Heart right ventricle (tissue), 16 donors: ENCODE data around the gene NDUFA11. TPM values are rescaled to one million over a fixed set of nuclear protein-coding genes. Genes with fewer than 3 reads are reported as not detected.
A peak's percentile ranks its signal among the peaks of the same experiment; 100 is the strongest.
"Not testable (repeated sequence)": the region's sequence is repeated elsewhere in the genome, so short reads cannot be mapped to it uniquely, and the experiment has no call there.

Experiments used
- ATAC-seq, 8 donors: fragments of 200-7000 bp; cut with Tn5 transposase; one replicate each; pipeline ENCODE4 v1.9.1; 2020; ENCODE audit warnings: mild to moderate bottlenecking in 8 of 8, moderate library complexity in 8 of 8, moderate number of reproducible peaks in 1 of 8
- DNase-seq, 2 donors: peaks; one replicate each; pipeline ENCODE4 v3.0.0-alpha.2; 2020
- H3K27ac ChIP-seq, 10 donors: fragments of 200-600 bp; sonication (generic) in 2 of 10; one replicate each; pipeline versions ENCODE4 v1.5.0 to v1.8.0; 2020 to 2022; ENCODE audit warnings: mild to moderate bottlenecking in 3 of 10
- H3K27me3 ChIP-seq, 7 donors: fragments of 200-600 bp; one replicate each; pipeline ENCODE4 v1.8.0; 2021 to 2022; ENCODE audit warnings: mild to moderate bottlenecking in 2 of 7
- H3K36me3 ChIP-seq, 9 donors: fragments of 200-600 bp; sonication (generic) in 1 of 9; one replicate each; pipeline versions ENCODE4 v1.5.0 to v1.8.0; 2020 to 2022; ENCODE audit warnings: mild to moderate bottlenecking in 2 of 9
- H3K4me1 ChIP-seq, 9 donors: fragments of 200-600 bp; sonication (generic) in 1 of 9; one replicate each; pipeline versions ENCODE4 v1.5.0 to v1.8.0; 2020 to 2022; ENCODE audit warnings: mild to moderate bottlenecking in 4 of 9
- H3K4me3 ChIP-seq, 10 donors: fragments of 200-600 bp; sonication (generic) in 2 of 10; one replicate each; pipeline versions ENCODE4 v1.5.0 to v1.8.0; 2020 to 2022; ENCODE audit warnings: mild to moderate bottlenecking in 7 of 10, moderate library complexity in 2 of 10
- H3K9me3 ChIP-seq, 11 donors: fragments of 200-600 bp in 10 of 11; sonication (generic) in 2 of 11; one replicate each; pipeline versions ENCODE4 v1.5.0 to v1.8.0; 2013 to 2022; ENCODE audit warnings: mild to moderate bottlenecking in 2 of 11, control low read depth in 1 of 11, moderate library complexity in 1 of 11
- WGBS, 2 donors: extraction: QIAGEN DNeasy Blood & Tissue Kit; methylation state at CpG; one replicate each; pipeline ENCODE4 v1.1.7; 2013; ENCODE audit warnings: inconsistent platforms in 1 of 2; 5-methylcytosine and 5-hydroxymethylcytosine counted together
- intact Hi-C, 10 donors: fragments of 100-400 bp; cut with DNase I; formaldehyde crosslinking; loops; one replicate each; pipeline versions ENCODE4 v1.11.1 to v1.14.2; 2022
- polyA plus RNA-seq, 2 donors: library from polyadenylated mRNA; stranded (reverse); fragments of 200-250 nt; gene quantifications; one replicate each; pipeline ENCODE4 v1.2.3, GENCODE V29; 2013
- total RNA-seq, 10 donors: library from RNA; stranded (reverse); fragmentation: NEBNext Ultra II Directional in 3 of 10; extraction: Animal tissue kit (Norgen Biotek cat#: 25700) in 3 of 10; gene quantifications; one replicate each; pipeline versions ENCODE4 v1.2.1 to v1.2.4, GENCODE V29; 2021 to 2023
- TF ChIP-seq, protein P1 (sequence below), 9 donors: fragments of 200-600 bp; sonication (generic) in 2 of 9; IDR thresholded peaks; one replicate each; pipeline versions ENCODE4 v1.5.0 to v1.8.0; 2021 to 2022; ENCODE audit warnings: antibody characterized with exemption in 9 of 9, mild to moderate bottlenecking in 5 of 9, moderate library complexity in 1 of 9
- donor health status: Arrhythmogenic right ventricular cardiomyopathy.
- donor health status: ischemic (EF 13 %, LVEDD 7.1; RV severe dilation, severe dysfunction).
- donor health status: healthy with polysubstance abuse.
- donor health status: DM: no; HTN: yes; CAD: no.
- donor health status: DM: no; HTN: no; CAD: no.
- donor health status: ischemic (EF 25% LVEDD 6.9; RV normal size, moderate dysfunction).
- donor health status: ischemic (EF 25% LVEDD 5.7; RV mildly dilated, moderate dysfunction).
- donor health status: healthy.
- donor health status: DM: yes; HTN: yes; CAD: no.
- donor health status: Ischemic cardiomyopathy.
- donor health status: ischemic (EF 35%, LVEDD 5.7; RV mildly dilated, moderate dysfunction).
- donor health status: nonischemic (EF 11% LVEDD 7.7; RV severe dilation, severe dysfunction).
- donor health status: DM: yes; HTN: yes; CAD: no.
- donor health status: PGD.
- donor health status: ischemic (EF 29% LVEDD 5.4; RV normal size, mild dysfunction).
- donor health status: nonischemic (EF 23%, LVEDD 6.1; RV moderate dilation, normal function).

NDUFA11 gene
- total and polyA plus RNA-seq, 12 donors: 451 to 1,143 (median 521) TPM

DNA sequence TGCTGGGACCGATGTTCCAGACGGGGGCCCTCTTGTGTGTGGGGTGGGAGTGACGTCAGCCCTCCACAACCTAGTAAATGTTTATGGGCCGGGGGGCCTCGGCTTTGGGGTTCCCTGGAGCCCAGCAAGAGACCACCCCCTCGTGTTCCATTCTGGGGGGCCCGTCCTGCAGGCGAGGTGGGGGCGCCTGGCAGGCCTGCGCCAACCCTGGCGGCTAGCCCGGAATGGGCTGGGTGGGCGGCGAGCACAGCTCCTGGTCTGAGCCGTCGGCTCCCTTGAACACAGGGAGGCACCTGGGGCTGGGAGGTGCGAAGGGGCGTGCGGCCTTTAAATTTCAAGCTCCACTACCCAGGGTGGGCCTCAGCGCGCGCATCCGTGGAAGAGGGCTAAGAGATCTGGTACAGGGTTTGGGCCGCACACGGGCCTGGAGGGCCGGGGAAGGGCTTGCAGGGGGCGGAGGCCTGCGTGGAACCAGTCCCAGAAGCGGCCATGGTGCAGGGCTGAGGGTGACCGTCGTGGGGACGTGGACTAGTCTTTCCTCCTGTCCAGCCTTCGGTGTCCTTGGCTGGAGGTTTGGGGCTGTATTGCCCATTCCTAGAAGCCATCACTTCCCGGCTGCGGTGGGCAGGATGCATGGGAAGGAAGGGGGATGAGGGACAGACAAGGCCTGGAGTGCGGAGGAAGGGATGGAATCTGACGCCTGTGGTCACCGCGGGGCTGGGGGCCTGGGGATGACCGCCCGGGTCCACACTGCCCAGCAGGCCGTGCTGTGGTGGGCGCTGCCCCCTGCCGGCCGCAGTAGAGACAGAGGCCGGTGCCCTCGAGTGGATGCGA lies 11.4 kb downstream of the NDUFA11 start:
- DNase-seq (peak in 1 of 2 donors; percentile 57), ATAC-seq (peak in 7 of 8 donors; percentile 29 to 61 (median 44))
- Histone ChIP-seq H3K27me3 (peaks cover 0 to 18% (median 10%) of the 10 kb centered on the region in 7 donors), H3K9me3 (no peaks in the 10 kb centered on the region), H3K36me3 (peaks cover 0 to 31% (median 14%) of the 10 kb centered on the region in 9 donors), H3K4me1 (peaks cover 9 to 56% (median 33%) of the 10 kb centered on the region in 9 donors), H3K4me3 (no peak overlapping the region), H3K27ac (peak overlapping the region in 1 of 10 donors; percentile 90)
- WGBS, 2 donors: 7 to 8% methylated on average over 46 to 48 of the region's 48 CpGs
- intact Hi-C loops: loop anchor here (1.0 to 10.0 kb wide), 6 partner anchors 65 to 90 kb away; partner anchors contain the start of gene NRTN (in 8 of the 10)
- TF ChIP-seq, protein P1, sequence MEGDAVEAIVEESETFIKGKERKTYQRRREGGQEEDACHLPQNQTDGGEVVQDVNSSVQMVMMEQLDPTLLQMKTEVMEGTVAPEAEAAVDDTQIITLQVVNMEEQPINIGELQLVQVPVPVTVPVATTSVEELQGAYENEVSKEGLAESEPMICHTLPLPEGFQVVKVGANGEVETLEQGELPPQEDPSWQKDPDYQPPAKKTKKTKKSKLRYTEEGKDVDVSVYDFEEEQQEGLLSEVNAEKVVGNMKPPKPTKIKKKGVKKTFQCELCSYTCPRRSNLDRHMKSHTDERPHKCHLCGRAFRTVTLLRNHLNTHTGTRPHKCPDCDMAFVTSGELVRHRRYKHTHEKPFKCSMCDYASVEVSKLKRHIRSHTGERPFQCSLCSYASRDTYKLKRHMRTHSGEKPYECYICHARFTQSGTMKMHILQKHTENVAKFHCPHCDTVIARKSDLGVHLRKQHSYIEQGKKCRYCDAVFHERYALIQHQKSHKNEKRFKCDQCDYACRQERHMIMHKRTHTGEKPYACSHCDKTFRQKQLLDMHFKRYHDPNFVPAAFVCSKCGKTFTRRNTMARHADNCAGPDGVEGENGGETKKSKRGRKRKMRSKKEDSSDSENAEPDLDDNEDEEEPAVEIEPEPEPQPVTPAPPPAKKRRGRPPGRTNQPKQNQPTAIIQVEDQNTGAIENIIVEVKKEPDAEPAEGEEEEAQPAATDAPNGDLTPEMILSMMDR (IDR thresholded peaks at IDR 0.05): peak; percentile 51 to 69 (median 66)

DNA sequence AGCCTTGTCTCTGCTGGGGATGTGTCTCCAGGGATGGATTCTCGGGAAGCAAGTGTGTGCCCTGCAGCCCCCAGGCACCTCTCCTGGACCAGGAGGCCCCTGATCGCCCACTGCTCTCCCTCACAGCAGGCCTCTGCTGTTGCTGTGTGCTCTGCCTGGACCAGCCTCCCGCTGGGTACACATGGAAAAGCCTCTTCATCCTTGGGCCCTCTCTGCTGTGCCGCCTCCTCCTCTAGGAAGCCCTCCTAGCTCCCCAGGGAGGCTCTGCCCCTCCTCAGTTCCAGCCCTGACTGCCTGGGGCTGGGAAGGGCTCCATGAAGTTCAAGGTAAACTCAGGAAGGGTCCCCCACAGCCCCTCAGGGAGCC lies 12.0 kb downstream of the NDUFA11 start:
- WGBS, 2 donors: 53 to 57% methylated on average over 4 of the region's 4 CpGs
- Histone ChIP-seq H3K9me3 (no peaks in the 10 kb centered on the region), H3K27ac (no peak overlapping the region), H3K27me3 (peaks cover 0 to 18% (median 10%) of the 10 kb centered on the region in 7 donors), H3K36me3 (peaks cover 0 to 26% (median 11%) of the 10 kb centered on the region in 9 donors), H3K4me1 (peaks cover 9 to 50% (median 33%) of the 10 kb centered on the region in 9 donors), H3K4me3 (no peak overlapping the region)
- DNase-seq: no peak
- TF ChIP-seq, protein P1 (IDR thresholded peaks at IDR 0.05): no peak
- intact Hi-C loops: loop anchor here in 4 of 10 donors (5.0 to 10.0 kb wide), 4 partner anchors 64 to 89 kb away; partner anchors contain the start of gene NRTN (in 2 of the 4)
- no peak for ATAC-seq

DNA sequence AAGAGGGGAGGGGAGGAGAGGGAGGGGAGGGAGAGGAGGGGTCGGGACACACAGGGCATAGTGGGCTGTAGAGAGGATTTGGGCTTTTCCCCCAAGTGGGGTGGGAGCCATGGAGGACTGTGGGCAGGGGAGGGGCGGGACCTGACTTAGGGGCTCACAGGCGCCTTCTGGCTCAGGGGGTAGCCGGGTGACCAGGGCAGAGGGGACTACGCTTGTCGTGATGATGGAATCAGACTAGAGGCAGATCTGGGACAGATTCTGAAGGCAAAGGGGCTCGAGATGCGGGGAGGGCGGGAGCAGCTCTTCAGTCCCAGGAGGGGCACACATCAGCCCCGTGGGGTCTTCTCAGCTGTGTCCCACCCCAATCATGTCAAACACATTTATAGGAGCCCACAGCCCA lies 13.5 kb downstream of the NDUFA11 start:
- intact Hi-C loops: loop anchor here in 4 of 10 donors (5.0 to 10.0 kb wide), 4 partner anchors 63 to 88 kb away; partner anchors contain the start of gene NRTN (in 2 of the 4)
- TF ChIP-seq, protein P1 (IDR thresholded peaks at IDR 0.05): no peak
- H3K36me3 ChIP-seq: peaks cover 0 to 11% (median 0%) of the 10 kb centered on the region in 9 donors
- DNase-seq (no peak), ATAC-seq (no peak)
- no peak overlapping the region for H3K27ac ChIP-seq
- peaks cover 9 to 36% (median 26%) of the 10 kb centered on the region in 9 donors for H3K4me1 ChIP-seq
- H3K27me3 ChIP-seq: peaks cover 0 to 20% (median 10%) of the 10 kb centered on the region in 7 donors
- H3K4me3 ChIP-seq: no peak overlapping the region
- no peaks in the 10 kb centered on the region for H3K9me3 ChIP-seq
- 52 to 58% methylated on average over 10 of the region's 10 CpGs for WGBS, 2 donors

DNA sequence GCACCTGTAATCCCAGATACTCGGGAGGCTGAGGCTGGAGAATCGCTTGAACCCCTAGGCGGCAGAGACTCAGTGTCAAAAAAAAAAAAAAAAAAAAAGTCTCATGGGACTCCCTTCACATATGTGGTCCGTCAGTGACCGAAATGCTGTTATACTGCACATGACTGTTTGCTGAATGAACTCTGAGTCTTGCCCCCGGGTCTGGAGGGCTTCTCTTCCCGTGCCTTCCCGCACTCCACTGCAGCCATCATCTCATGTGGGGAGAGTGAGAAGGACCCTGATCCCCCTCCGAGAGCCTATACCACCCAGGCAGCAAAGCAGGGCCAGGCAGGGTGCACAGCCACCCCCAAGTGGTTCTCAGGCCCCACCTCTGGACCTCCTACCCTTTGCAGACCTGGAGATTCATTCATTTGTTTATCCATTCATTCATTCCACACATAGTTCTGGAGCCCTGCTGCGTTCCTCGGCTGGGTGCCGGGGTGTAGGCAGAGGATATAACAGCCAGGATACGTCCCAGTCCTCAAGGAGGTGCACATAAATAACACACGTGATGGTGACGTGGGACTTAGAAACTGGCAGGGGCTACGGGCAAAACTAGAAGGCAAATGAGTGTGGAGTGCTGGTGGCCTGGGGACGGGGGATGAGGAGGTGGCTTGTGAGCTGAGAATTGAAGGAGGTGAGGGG lies 14.2 kb downstream of the NDUFA11 start:
- Histone ChIP-seq H3K9me3 (no peaks in the 10 kb centered on the region), H3K4me3 (no peak overlapping the region), H3K27ac (no peak overlapping the region), H3K27me3 (peaks cover 0 to 20% (median 10%) of the 10 kb centered on the region in 7 donors), H3K36me3 (peaks cover 0 to 4% (median 0%) of the 10 kb centered on the region in 9 donors), H3K4me1 (peaks cover 4 to 29% (median 21%) of the 10 kb centered on the region in 9 donors)
- WGBS, 2 donors: 47 to 56% methylated on average over 17 of the region's 17 CpGs
- intact Hi-C loops: loop anchor here in 1 of 10 donors (10.0 kb wide), 1 partner anchor 55 kb away; the partner anchor contains the start of gene FUT6
- DNase-seq (no peak), ATAC-seq (no peak)
- TF ChIP-seq, protein P1 (IDR thresholded peaks at IDR 0.05): no peak

DNA sequence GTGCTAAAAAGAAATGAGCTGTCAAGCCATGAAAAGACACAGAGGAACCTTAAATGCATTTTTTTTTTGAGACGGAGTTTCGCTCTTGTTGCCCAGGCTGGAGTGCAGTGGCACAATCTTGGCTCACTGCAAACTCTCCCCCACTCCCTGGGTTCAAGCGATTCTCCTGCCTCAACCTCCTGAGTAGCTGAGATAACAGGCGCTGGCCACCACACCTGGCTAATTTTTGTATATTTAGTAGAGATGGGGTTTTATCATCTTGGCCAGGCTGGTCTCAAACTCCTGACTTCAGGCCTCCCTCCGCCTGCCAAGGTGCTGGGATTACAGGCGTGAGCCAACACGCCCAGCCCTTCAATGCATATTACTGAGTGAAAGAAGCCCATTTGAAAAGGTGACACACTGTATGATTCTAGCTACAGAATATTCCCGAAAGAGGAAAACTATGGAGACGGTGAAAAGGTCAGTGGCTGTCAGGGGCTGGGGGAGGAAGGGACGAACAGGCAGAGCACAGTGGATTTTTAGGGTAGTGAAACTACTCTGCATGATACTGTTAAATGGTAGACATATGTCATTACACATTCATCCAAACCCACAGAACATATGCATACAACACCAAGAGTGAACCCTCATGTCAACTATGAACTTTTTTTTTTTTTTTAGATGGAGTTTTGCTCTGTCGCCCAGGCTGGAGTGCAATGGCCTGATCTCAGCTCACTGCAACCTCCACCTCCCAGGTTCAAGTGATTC lies 19.4 kb downstream of the NDUFA11 start:
- intact Hi-C loops: loop anchor here in 2 of 10 donors (5.0 to 10.0 kb wide), 2 partner anchors 49 to 57 kb away; partner anchors contain the start of gene FUT6 (in 1 of the 2)
- H3K9me3 ChIP-seq, DNase-seq, ATAC-seq, H3K36me3 ChIP-seq, H3K4me3 ChIP-seq, H3K27ac ChIP-seq: not testable (repeated sequence)
- H3K27me3 ChIP-seq: peaks cover 0 to 11% (median 4%) of the 10 kb centered on the region in 7 donors
- WGBS, 2 donors: 78 to 85% methylated on average over 11 of the region's 11 CpGs
- peaks cover 0 to 15% (median 9%) of the 10 kb centered on the region in 9 donors for H3K4me1 ChIP-seq
